Activated naive CD8-positive, alpha-beta T cell treated with anti-CD3 and anti-CD28 coated beads, Interleukin-2, amount 10 ng/mL, durations not matched to agents 7 days and 5 days (primary cell): ENCODE measurements around the gene PKP1. TPM values are rescaled to one million over a fixed set of nuclear protein-coding genes. Genes with fewer than 3 reads are reported as not detected.

Experiments used
- ATAC-seq: fragments of 150-1000 bp; cut with Tn5 transposase; one replicate; pipeline ENCODE4 v1.10.0; 2021; ENCODE audit warnings: low read depth, moderate library complexity
- POLR2A ChIA-PET: fragments of 350-600 bp; sonication (Branson Sonifier 250); formaldehyde crosslinking; loops from one replicate; lab custom pipeline; 2021; ENCODE audit warnings: antibody characterized with exemption; lab: Charles Lee
- DNase-seq: peaks from one replicate; pipeline ENCODE4 v3.0.0; 2021
- H3K27ac Mint-ChIP-seq: one replicate; pipeline ENCODE4 v1.8.0; 2022; ENCODE audit warnings: mild to moderate bottlenecking, mixed read lengths
- H3K27me3 Mint-ChIP-seq: one replicate; pipeline ENCODE4 v1.8.0; 2022; ENCODE audit warnings: mild to moderate bottlenecking, moderate library complexity, mixed read lengths
- H3K36me3 Mint-ChIP-seq: one replicate; pipeline ENCODE4 v1.8.0; 2021; ENCODE audit warnings: mild to moderate bottlenecking, mixed read lengths
- H3K4me1 Mint-ChIP-seq: one replicate; pipeline ENCODE4 v1.8.0; 2021; ENCODE audit warnings: mixed read lengths
- H3K4me3 Mint-ChIP-seq: one replicate; pipeline ENCODE4 v1.8.0; 2022; ENCODE audit warnings: mild to moderate bottlenecking, moderate library complexity, mixed read lengths
- H3K9me3 Mint-ChIP-seq: one replicate; pipeline ENCODE4 v1.8.0; 2021; ENCODE audit warnings: mixed read lengths
- total RNA-seq, 2 experiments: library from RNA; stranded (reverse); gene quantifications; one replicate each; pipeline ENCODE4 v1.2.3, GENCODE V29; 2021

The PKP1 gene
- total RNA-seq, 2 experiments from 2014 or later = not detected

GRCh38 chr1:201296352-201296751 lies 13.0 kb downstream of the PKP1 start:
- POLR2A ChIA-PET = no interaction called here
- Mint-ChIP-seq H3K4me1 (no peaks in the 10 kb centered on the region), H3K27ac (no peak overlapping the region), H3K36me3 (no peaks in the 10 kb centered on the region), H3K4me3 (no peak overlapping the region), H3K27me3 (peaks cover 33% of the 10 kb centered on the region), H3K9me3 (no peaks in the 10 kb centered on the region)
- DNase-seq = no peak
- no peak for ATAC-seq

- Mint-ChIP-seq H3K4me3 (no peak overlapping the region), H3K27ac (no peak overlapping the region), H3K27me3 (peaks cover 31% of the 10 kb centered on the region), H3K4me1 (no peaks in the 10 kb centered on the region), H3K9me3 (no peaks in the 10 kb centered on the region), H3K36me3 (no peaks in the 10 kb centered on the region)
- ATAC-seq (no peak), DNase-seq (no peak)
- POLR2A ChIA-PET = no interaction called here
Observed at GRCh38 chr1:201298396-201299381, 15.4 kb downstream of the PKP1 start.

- Mint-ChIP-seq H3K36me3 (no peaks in the 10 kb centered on the region), H3K4me1 (no peaks in the 10 kb centered on the region), H3K27me3 (peaks cover 22% of the 10 kb centered on the region), H3K4me3 (no peak overlapping the region), H3K27ac (no peak overlapping the region), H3K9me3 (no peaks in the 10 kb centered on the region)
- no peak for ATAC-seq
- POLR2A ChIA-PET = no interaction called here
- DNase-seq = no peak
Observed at GRCh38 chr1:201299968-201300367, 16.7 kb downstream of the PKP1 start.

- no peak for ATAC-seq
- no peak overlapping the region for H3K27ac Mint-ChIP-seq
- no peak for DNase-seq
- H3K27me3 Mint-ChIP-seq = peaks cover 17% of the 10 kb centered on the region
- no peaks in the 10 kb centered on the region for H3K9me3 Mint-ChIP-seq
- POLR2A ChIA-PET = no interaction called here
- H3K4me1 Mint-ChIP-seq = no peaks in the 10 kb centered on the region
- H3K36me3 Mint-ChIP-seq = no peaks in the 10 kb centered on the region
- H3K4me3 Mint-ChIP-seq = no peak overlapping the region
Observed at GRCh38 chr1:201300641-201301040, 17.3 kb downstream of the PKP1 start.

GRCh38 chr1:201302163-201303152 lies 19.2 kb downstream of the PKP1 start:
- DNase-seq (no peak), ATAC-seq (no peak)
- H3K4me1 Mint-ChIP-seq = no peaks in the 10 kb centered on the region
- H3K27ac Mint-ChIP-seq = no peak overlapping the region
- no peaks in the 10 kb centered on the region for H3K36me3 Mint-ChIP-seq
- H3K4me3 Mint-ChIP-seq = no peak overlapping the region
- H3K9me3 Mint-ChIP-seq = no peaks in the 10 kb centered on the region
- peaks cover 13% of the 10 kb centered on the region for H3K27me3 Mint-ChIP-seq
- POLR2A ChIA-PET = no interaction called here

- Mint-ChIP-seq H3K9me3 (no peaks in the 10 kb centered on the region), H3K27ac (no peak overlapping the region), H3K4me1 (peaks cover 1% of the 10 kb centered on the region), H3K4me3 (no peak overlapping the region), H3K27me3 (peaks cover 16% of the 10 kb centered on the region), H3K36me3 (no peaks in the 10 kb centered on the region)
- ATAC-seq (no peak), DNase-seq (no peak)
- POLR2A ChIA-PET = no interaction called here
Observed at GRCh38 chr1:201304126-201304525, 20.8 kb downstream of the PKP1 start.

- POLR2A ChIA-PET = no interaction called here
- H3K4me1 Mint-ChIP-seq = peaks cover 3% of the 10 kb centered on the region
- DNase-seq = no peak
- peaks cover 28% of the 10 kb centered on the region for H3K27me3 Mint-ChIP-seq
- no peak overlapping the region for H3K27ac Mint-ChIP-seq
- H3K36me3 Mint-ChIP-seq = no peaks in the 10 kb centered on the region
- H3K4me3 Mint-ChIP-seq = no peak overlapping the region
- no peak for ATAC-seq
- no peaks in the 10 kb centered on the region for H3K9me3 Mint-ChIP-seq
Observed at GRCh38 chr1:201305815-201306214, 22.5 kb downstream of the PKP1 start.

GRCh38 chr1:201307231-201307630 lies 23.9 kb downstream of the PKP1 start:
- Mint-ChIP-seq H3K27me3 (peaks cover 28% of the 10 kb centered on the region), H3K36me3 (no peaks in the 10 kb centered on the region), H3K4me1 (peaks cover 7% of the 10 kb centered on the region), H3K27ac (no peak overlapping the region), H3K4me3 (no peak overlapping the region), H3K9me3 (no peaks in the 10 kb centered on the region)
- no peak for ATAC-seq
- DNase-seq = no peak
- POLR2A ChIA-PET = no interaction called here

GRCh38 chr1:201307760-201308499 lies 24.6 kb downstream of the PKP1 start:
- Mint-ChIP-seq H3K4me1 (peaks cover 7% of the 10 kb centered on the region), H3K4me3 (no peak overlapping the region), H3K27ac (no peak overlapping the region), H3K9me3 (no peaks in the 10 kb centered on the region), H3K36me3 (no peaks in the 10 kb centered on the region), H3K27me3 (peaks cover 28% of the 10 kb centered on the region)
- POLR2A ChIA-PET = no interaction called here
- no peak for ATAC-seq
- DNase-seq = no peak

GRCh38 chr1:201309416-201309815 lies 26.1 kb downstream of the PKP1 start:
- peaks cover 7% of the 10 kb centered on the region for H3K4me1 Mint-ChIP-seq
- H3K4me3 Mint-ChIP-seq = no peak overlapping the region
- no peaks in the 10 kb centered on the region for H3K9me3 Mint-ChIP-seq
- H3K27me3 Mint-ChIP-seq = peaks cover 28% of the 10 kb centered on the region
- ATAC-seq = no peak
- POLR2A ChIA-PET = no interaction called here
- no peak overlapping the region for H3K27ac Mint-ChIP-seq
- no peak for DNase-seq
- no peaks in the 10 kb centered on the region for H3K36me3 Mint-ChIP-seq

- no peak overlapping the region for H3K27ac Mint-ChIP-seq
- peaks cover 7% of the 10 kb centered on the region for H3K4me1 Mint-ChIP-seq
- no peak overlapping the region for H3K4me3 Mint-ChIP-seq
- no peaks in the 10 kb centered on the region for H3K36me3 Mint-ChIP-seq
- no peaks in the 10 kb centered on the region for H3K9me3 Mint-ChIP-seq
- ATAC-seq (no peak), DNase-seq (no peak)
- H3K27me3 Mint-ChIP-seq = peaks cover 28% of the 10 kb centered on the region
- POLR2A ChIA-PET = no interaction called here
Observed at GRCh38 chr1:201310251-201310985, 27.1 kb downstream of the PKP1 start.

- DNase-seq (no peak), ATAC-seq (no peak)
- Mint-ChIP-seq H3K4me1 (peaks cover 7% of the 10 kb centered on the region), H3K27ac (no peak overlapping the region), H3K27me3 (peaks cover 26% of the 10 kb centered on the region), H3K4me3 (no peak overlapping the region), H3K36me3 (no peaks in the 10 kb centered on the region), H3K9me3 (no peaks in the 10 kb centered on the region)
- POLR2A ChIA-PET = no interaction called here
Observed at GRCh38 chr1:201310986-201311355, 27.7 kb downstream of the PKP1 start.
